ENCODE data around the gene KIRREL3. TPM values are rescaled to one million over a fixed set of nuclear protein-coding genes. Genes with fewer than 3 reads are reported as not detected.

Gene KIRREL3
- total and polyA plus RNA-seq, 9 donors = 0.25 to 5.3 (median 0.48) TPM

DNA sequence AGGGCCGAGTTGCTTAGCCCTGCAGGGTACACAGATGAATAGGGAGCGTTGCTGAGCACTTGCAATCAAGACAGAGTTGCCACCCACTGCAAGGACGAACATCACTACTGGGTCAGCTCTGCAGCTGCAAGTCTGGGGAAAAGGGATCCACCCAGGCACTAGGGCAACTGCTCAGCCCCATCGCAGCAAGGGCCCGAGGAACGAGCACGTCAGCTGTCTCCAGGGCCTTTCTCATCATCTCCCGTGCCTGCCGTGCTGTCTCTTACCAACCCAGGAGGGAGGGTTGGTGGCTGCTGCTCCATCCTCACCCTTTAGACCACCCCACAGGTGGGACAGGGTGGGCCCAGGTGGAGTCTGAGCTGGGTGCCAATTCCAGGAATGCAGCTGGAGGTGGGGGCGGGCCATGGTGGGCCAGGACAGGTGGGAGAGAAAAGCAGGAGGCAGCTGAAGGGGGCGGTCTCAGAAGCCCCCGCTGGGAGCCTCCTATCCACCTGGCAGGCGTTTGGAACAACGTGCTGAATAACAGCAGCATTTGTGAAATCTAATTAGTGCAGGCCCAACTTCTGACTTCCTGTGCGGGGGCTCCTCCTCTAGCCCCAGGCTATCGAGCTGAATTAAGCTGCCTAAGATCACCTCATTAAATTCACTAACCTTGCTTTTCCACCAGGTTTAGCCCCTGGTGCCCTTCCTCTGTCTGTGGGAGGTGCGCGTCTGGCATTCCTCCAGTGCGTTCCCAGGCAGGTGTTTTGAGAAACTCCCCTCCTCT, 392.6 kb downstream of the KIRREL3 start:
- intact Hi-C loops (cut with DNase I) = no loop called here
- Histone ChIP-seq H3K4me3 (no peak overlapping the region), H3K4me1 (ENCODE audit: insufficient read depth) (no peaks in the 10 kb centered on the region), H3K27ac (no peak overlapping the region), H3K36me3 (no peaks in the 10 kb centered on the region), H3K27me3 (no peaks in the 10 kb centered on the region), H3K9me3 (no peaks in the 10 kb centered on the region)
- TF ChIP-seq, protein P1, sequence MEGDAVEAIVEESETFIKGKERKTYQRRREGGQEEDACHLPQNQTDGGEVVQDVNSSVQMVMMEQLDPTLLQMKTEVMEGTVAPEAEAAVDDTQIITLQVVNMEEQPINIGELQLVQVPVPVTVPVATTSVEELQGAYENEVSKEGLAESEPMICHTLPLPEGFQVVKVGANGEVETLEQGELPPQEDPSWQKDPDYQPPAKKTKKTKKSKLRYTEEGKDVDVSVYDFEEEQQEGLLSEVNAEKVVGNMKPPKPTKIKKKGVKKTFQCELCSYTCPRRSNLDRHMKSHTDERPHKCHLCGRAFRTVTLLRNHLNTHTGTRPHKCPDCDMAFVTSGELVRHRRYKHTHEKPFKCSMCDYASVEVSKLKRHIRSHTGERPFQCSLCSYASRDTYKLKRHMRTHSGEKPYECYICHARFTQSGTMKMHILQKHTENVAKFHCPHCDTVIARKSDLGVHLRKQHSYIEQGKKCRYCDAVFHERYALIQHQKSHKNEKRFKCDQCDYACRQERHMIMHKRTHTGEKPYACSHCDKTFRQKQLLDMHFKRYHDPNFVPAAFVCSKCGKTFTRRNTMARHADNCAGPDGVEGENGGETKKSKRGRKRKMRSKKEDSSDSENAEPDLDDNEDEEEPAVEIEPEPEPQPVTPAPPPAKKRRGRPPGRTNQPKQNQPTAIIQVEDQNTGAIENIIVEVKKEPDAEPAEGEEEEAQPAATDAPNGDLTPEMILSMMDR (IDR thresholded peaks at IDR 0.05) = no peak
- TF ChIP-seq EP300 (IDR thresholded peaks at IDR 0.05) = no peak
- TF ChIP-seq POLR2A (IDR thresholded peaks at IDR 0.05) = no peak
- DNase-seq = no peak
- 36 to 57% (median 44%) methylated on average over 19 of the region's 19 CpGs for WGBS, 3 donors

DNA sequence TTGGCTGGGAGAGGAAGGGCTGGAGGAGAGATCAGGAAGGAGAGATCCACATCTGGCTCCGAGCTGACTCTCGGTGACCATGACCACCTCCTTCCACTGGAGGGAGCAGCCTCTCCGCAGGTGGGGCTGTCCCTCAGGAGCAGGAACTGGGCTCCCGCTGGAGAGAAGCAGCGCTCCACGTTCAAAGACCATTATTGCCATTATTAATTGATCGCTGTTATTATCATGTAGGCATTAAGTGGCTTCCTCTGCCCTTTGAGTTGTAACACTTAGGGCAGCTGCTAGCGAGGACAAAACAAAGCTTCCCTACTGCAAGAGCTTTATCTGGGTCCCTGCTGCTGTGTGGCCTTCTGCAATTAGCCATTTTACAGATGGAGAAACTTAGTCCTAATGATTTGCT, 393.2 kb downstream of the KIRREL3 start:
- no peaks in the 10 kb centered on the region for H3K27me3 ChIP-seq
- H3K36me3 ChIP-seq = no peaks in the 10 kb centered on the region
- H3K4me1 ChIP-seq (ENCODE audit: insufficient read depth) = no peaks in the 10 kb centered on the region
- 7 to 14% (median 8%) methylated on average over 8 of the region's 8 CpGs for WGBS, 3 donors
- H3K4me3 ChIP-seq = no peak overlapping the region
- H3K27ac ChIP-seq = no peak overlapping the region
- TF ChIP-seq EP300 (IDR thresholded peaks at IDR 0.05) (no peak), POLR2A (IDR thresholded peaks at IDR 0.05) (no peak)
- TF ChIP-seq, protein P1 (IDR thresholded peaks at IDR 0.05) = no peak
- H3K9me3 ChIP-seq = no peaks in the 10 kb centered on the region
- DNase-seq = peak in 1 of 5 donors; percentile 25
- intact Hi-C loops (cut with DNase I) = no loop called here

DNA sequence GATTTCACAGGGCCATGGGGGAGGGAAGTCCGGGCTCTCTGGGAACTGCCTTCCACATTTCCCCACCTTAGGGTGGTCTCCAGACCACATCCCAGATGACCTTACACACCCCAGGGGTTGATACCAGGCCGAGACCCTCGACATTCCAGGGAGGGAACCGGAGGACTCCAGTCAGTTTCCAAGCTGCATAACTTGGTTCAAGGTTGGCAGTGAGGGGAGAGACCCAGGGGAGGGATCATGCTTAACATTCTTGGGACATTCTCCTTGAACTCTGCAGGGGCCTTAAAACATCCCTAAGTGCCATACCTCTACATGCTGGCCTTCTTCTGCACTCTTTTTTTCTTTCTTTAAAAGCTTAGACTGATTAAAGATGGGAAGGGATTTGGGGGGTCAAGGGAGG, 394.1 kb downstream of the KIRREL3 start:
- no peak overlapping the region for H3K4me3 ChIP-seq
- H3K9me3 ChIP-seq = no peaks in the 10 kb centered on the region
- H3K36me3 ChIP-seq = no peaks in the 10 kb centered on the region
- no peaks in the 10 kb centered on the region for H3K4me1 ChIP-seq (ENCODE audit: insufficient read depth)
- intact Hi-C loops (cut with DNase I) = no loop called here
- DNase-seq = no peak
- H3K27me3 ChIP-seq = no peaks in the 10 kb centered on the region
- H3K27ac ChIP-seq = no peak overlapping the region
- TF ChIP-seq, protein P1 (IDR thresholded peaks at IDR 0.05) = no peak
- TF ChIP-seq POLR2A (IDR thresholded peaks at IDR 0.05) (no peak), EP300 (IDR thresholded peaks at IDR 0.05) (no peak)
- 13 to 38% (median 25%) methylated on average over 4 of the region's 4 CpGs for whole genome bisulfite sequencing, 3 donors

DNA sequence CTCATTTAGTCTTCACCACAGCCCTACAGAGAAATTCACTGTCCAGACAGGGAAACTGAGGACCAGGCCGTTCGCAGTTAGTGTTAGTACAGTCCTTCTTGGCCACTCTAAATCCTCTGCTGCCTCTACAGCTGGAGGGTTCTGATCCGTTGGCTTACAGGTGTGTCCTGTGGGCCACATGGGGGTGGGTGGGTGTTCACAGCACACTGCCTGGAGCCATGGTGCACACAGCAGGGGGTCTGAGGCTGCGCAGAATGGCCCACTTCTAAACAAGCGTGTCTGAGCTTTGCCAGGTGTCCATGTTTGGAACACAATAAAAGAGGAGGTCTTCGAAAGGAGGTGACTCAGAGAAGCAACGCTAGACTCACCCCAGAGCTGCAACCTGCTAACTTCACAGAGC, 396.1 kb downstream of the KIRREL3 start:
- Histone ChIP-seq H3K36me3 (no peaks in the 10 kb centered on the region), H3K4me3 (no peak overlapping the region), H3K4me1 (ENCODE audit: insufficient read depth) (no peaks in the 10 kb centered on the region), H3K27ac (no peak overlapping the region), H3K27me3 (no peaks in the 10 kb centered on the region), H3K9me3 (no peaks in the 10 kb centered on the region)
- intact Hi-C loops (cut with DNase I) = no loop called here
- 82 to 94% (median 89%) methylated on average over 7 of the region's 7 CpGs for WGBS, 3 donors
- no peak for DNase-seq
- no peak for TF ChIP-seq EP300 (IDR thresholded peaks at IDR 0.05)
- no peak for TF ChIP-seq POLR2A (IDR thresholded peaks at IDR 0.05)
- TF ChIP-seq, protein P1 (IDR thresholded peaks at IDR 0.05) = no peak

Measured in ovary (tissue), 9 donors.